KOPT-K1 (cell line): ENCODE data around the gene IGF2BP1.

Experiments used
- H3K27ac ChIP-seq: fragments of 200-600 bp; sonication (generic); 2 replicates; pipeline ENCODE4 v1.5.1; 2016; ENCODE audit warnings: antibody characterized with exemption, mild to moderate bottlenecking, low read depth, low read length; ENCODE audit not compliant: poor library complexity, severe bottlenecking
- H3K36me3 ChIP-seq: fragments of 200-600 bp; sonication (generic); 2 replicates; pipeline ENCODE4 v1.5.1; 2017; ENCODE audit warnings: antibody characterized with exemption, mild to moderate bottlenecking, low read length, moderate library complexity; ENCODE audit not compliant: insufficient read depth
- H3K9me3 ChIP-seq: fragments of 200-600 bp; sonication (generic); 2 replicates; pipeline ENCODE4 v1.5.1; 2017; ENCODE audit warnings: antibody characterized with exemption, low read length, mild to moderate bottlenecking; ENCODE audit not compliant: insufficient read depth, poor library complexity, severe bottlenecking

The IGF2BP1 gene

GRCh38 chr17:48997103-48997826 lies at the start of gene IGF2BP1:
TSS of gene IGF2BP1 (plus strand) at chr17:48997385. CDS start at chr17:48997746, 361 bp downstream.
- H3K9me3 ChIP-seq: no peaks in the 10 kb centered on the region
- H3K36me3 ChIP-seq: no peaks in the 10 kb centered on the region
- H3K27ac ChIP-seq: no peak within 1 kb of the TSS

- Histone ChIP-seq H3K9me3 (no peaks in the 10 kb centered on the region), H3K27ac (no peak overlapping the region), H3K36me3 (no peaks in the 10 kb centered on the region)
Observed at GRCh38 chr17:48951572-48951971, 45.6 kb upstream of the IGF2BP1 start.

GRCh38 chr17:48952904-48953303 lies 44.3 kb upstream of the IGF2BP1 start:
- no peak overlapping the region for H3K27ac ChIP-seq
- no peaks in the 10 kb centered on the region for H3K36me3 ChIP-seq

GRCh38 chr17:48954300-48954755 lies 42.9 kb upstream of the IGF2BP1 start:
- H3K36me3 ChIP-seq: no peaks in the 10 kb centered on the region
- H3K9me3 ChIP-seq: no peaks in the 10 kb centered on the region
- no peak overlapping the region for H3K27ac ChIP-seq

More at GRCh38 chr17:48952904-48953303, 44.3 kb upstream of the IGF2BP1 start:
- H3K9me3 ChIP-seq: no peaks in the 10 kb centered on the region

GRCh38 chr17:48960834-48961515 lies 36.2 kb upstream of the IGF2BP1 start:
- no peaks in the 10 kb centered on the region for H3K36me3 ChIP-seq
- H3K27ac ChIP-seq: no peak overlapping the region
- H3K9me3 ChIP-seq: no peaks in the 10 kb centered on the region

GRCh38 chr17:48961516-48962233 lies 35.5 kb upstream of the IGF2BP1 start:
- Histone ChIP-seq H3K36me3 (no peaks in the 10 kb centered on the region), H3K9me3 (no peaks in the 10 kb centered on the region), H3K27ac (no peak overlapping the region)

GRCh38 chr17:48970224-48970623 lies 27.0 kb upstream of the IGF2BP1 start:
- no peaks in the 10 kb centered on the region for H3K9me3 ChIP-seq
- no peak overlapping the region for H3K27ac ChIP-seq
- H3K36me3 ChIP-seq: no peaks in the 10 kb centered on the region

- H3K27ac ChIP-seq: no peak overlapping the region
- no peaks in the 10 kb centered on the region for H3K36me3 ChIP-seq
- no peaks in the 10 kb centered on the region for H3K9me3 ChIP-seq
Observed at GRCh38 chr17:48970865-48971687, 26.1 kb upstream of the IGF2BP1 start.

- no peaks in the 10 kb centered on the region for H3K36me3 ChIP-seq
- H3K9me3 ChIP-seq: no peaks in the 10 kb centered on the region
- no peak overlapping the region for H3K27ac ChIP-seq
Observed at GRCh38 chr17:48972749-48973097, 24.5 kb upstream of the IGF2BP1 start.

GRCh38 chr17:48973806-48974205 lies 23.4 kb upstream of the IGF2BP1 start:
- H3K27ac ChIP-seq: no peak overlapping the region
- no peaks in the 10 kb centered on the region for H3K9me3 ChIP-seq
- H3K36me3 ChIP-seq: no peaks in the 10 kb centered on the region

GRCh38 chr17:48981927-48982539 lies 15.2 kb upstream of the IGF2BP1 start:
- Histone ChIP-seq H3K36me3 (no peaks in the 10 kb centered on the region), H3K27ac (no peak overlapping the region), H3K9me3 (no peaks in the 10 kb centered on the region)

- no peak overlapping the region for H3K27ac ChIP-seq
- H3K9me3 ChIP-seq: no peaks in the 10 kb centered on the region
- H3K36me3 ChIP-seq: no peaks in the 10 kb centered on the region
Observed at GRCh38 chr17:48985436-48986245, 11.5 kb upstream of the IGF2BP1 start.

- Histone ChIP-seq H3K36me3 (no peaks in the 10 kb centered on the region), H3K9me3 (no peaks in the 10 kb centered on the region), H3K27ac (no peak overlapping the region)
Observed at GRCh38 chr17:48989100-48989499, 8.1 kb upstream of the IGF2BP1 start.

- Histone ChIP-seq H3K9me3 (no peaks in the 10 kb centered on the region), H3K36me3 (no peaks in the 10 kb centered on the region), H3K27ac (no peak overlapping the region)
Observed at GRCh38 chr17:48990882-48991357, 6.3 kb upstream of the IGF2BP1 start.
